PFSK-1 (cell line): Measurements from ENCODE around the gene KCNJ8.

Experiments used
- FOXP2 ChIP-seq: optimal IDR thresholded peaks from 2 replicates; pipeline ENCODE3; 2011; ENCODE audit warnings: borderline replicate concordance, control low read depth, inconsistent platforms; ENCODE audit not compliant: insufficient read depth; ENCODE audit errors: extremely low read length, extremely low read depth
- POLR2AphosphoS5 ChIP-seq: IDR thresholded peaks from 2 replicates; pipeline ENCODE4 v1.6.1; 2012; ENCODE audit warnings: low read depth, mild to moderate bottlenecking, control low read depth, low read length, moderate library complexity
- SIN3A ChIP-seq: IDR thresholded peaks from 2 replicates; pipeline ENCODE4 v1.6.1; 2012; ENCODE audit warnings: mild to moderate bottlenecking, low read length, moderate library complexity, borderline replicate concordance; ENCODE audit not compliant: insufficient read depth
- TAF1 ChIP-seq: IDR thresholded peaks from 2 replicates; pipeline ENCODE4 v1.6.1; 2012; ENCODE audit warnings: low read length, control low read depth, borderline replicate concordance; ENCODE audit not compliant: insufficient read depth
- TF ChIP-seq, protein P1 (sequence below), 2 experiments: IDR thresholded peaks; 2 replicates each; pipeline versions ENCODE4 v1.6.1 to v1.8.0; 2011 to 2012; ENCODE audit warnings: low read depth in 2 of 2, low read length in 2 of 2, control low read depth in 1 of 2, inconsistent platforms in 1 of 2, mild to moderate bottlenecking in 1 of 2, moderate library complexity in 1 of 2; ENCODE audit not compliant: insufficient read depth in 1 of 2

KCNJ8 gene

GRCh38 chr12:21809100-21809499 is 34.6 kb upstream of the KCNJ8 start:
- TF ChIP-seq POLR2AphosphoS5 (no peak), SIN3A (no peak), TAF1 (no peak), FOXP2 (no peak)
- TF ChIP-seq, protein P1, sequence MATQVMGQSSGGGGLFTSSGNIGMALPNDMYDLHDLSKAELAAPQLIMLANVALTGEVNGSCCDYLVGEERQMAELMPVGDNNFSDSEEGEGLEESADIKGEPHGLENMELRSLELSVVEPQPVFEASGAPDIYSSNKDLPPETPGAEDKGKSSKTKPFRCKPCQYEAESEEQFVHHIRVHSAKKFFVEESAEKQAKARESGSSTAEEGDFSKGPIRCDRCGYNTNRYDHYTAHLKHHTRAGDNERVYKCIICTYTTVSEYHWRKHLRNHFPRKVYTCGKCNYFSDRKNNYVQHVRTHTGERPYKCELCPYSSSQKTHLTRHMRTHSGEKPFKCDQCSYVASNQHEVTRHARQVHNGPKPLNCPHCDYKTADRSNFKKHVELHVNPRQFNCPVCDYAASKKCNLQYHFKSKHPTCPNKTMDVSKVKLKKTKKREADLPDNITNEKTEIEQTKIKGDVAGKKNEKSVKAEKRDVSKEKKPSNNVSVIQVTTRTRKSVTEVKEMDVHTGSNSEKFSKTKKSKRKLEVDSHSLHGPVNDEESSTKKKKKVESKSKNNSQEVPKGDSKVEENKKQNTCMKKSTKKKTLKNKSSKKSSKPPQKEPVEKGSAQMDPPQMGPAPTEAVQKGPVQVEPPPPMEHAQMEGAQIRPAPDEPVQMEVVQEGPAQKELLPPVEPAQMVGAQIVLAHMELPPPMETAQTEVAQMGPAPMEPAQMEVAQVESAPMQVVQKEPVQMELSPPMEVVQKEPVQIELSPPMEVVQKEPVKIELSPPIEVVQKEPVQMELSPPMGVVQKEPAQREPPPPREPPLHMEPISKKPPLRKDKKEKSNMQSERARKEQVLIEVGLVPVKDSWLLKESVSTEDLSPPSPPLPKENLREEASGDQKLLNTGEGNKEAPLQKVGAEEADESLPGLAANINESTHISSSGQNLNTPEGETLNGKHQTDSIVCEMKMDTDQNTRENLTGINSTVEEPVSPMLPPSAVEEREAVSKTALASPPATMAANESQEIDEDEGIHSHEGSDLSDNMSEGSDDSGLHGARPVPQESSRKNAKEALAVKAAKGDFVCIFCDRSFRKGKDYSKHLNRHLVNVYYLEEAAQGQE (IDR thresholded peaks at IDR 0.05; ENCODE audit: insufficient read depth in 1 of 2, low read depth in 2 of 2, low read length in 2 of 2) = no peak

GRCh38 chr12:21806255-21806654 is 31.7 kb upstream of the KCNJ8 start:
- TF ChIP-seq TAF1 (no peak), POLR2AphosphoS5 (no peak), FOXP2 (no peak), SIN3A (no peak)
- TF ChIP-seq, protein P1 (IDR thresholded peaks at IDR 0.05; ENCODE audit: insufficient read depth in 1 of 2, low read depth in 2 of 2, low read length in 2 of 2) = no peak

- TF ChIP-seq POLR2AphosphoS5 (no peak), FOXP2 (no peak), SIN3A (no peak), TAF1 (no peak)
- TF ChIP-seq, protein P1 (IDR thresholded peaks at IDR 0.05; ENCODE audit: insufficient read depth in 1 of 2, low read depth in 2 of 2, low read length in 2 of 2) = no peak
These were observed 27.2 kb upstream of the KCNJ8 start for GRCh38 chr12:21801522-21802288.

DNA sequence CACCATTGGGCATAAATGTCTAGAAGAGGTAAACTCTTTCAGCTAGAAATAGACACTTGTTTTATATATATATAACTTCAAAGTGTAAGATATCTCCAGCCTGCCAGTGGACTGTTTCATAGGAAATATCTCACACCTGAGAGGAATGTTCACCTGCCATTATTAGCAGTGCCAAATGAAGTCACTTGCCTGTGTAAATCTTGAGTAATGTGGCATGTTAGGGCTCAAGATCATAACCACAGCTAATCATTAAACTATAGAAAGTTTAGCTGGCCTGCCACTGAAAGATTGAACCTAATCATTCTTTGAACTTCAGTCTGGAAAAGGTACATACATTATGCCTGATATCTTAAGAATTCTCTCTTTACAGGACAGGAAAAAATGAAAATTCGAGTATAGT is 25.5 kb upstream of the KCNJ8 start:
- TF ChIP-seq TAF1 (no peak), FOXP2 (no peak), POLR2AphosphoS5 (no peak)

GRCh38 chr12:21797539-21797938 is 23.0 kb upstream of the KCNJ8 start:
- TF ChIP-seq POLR2AphosphoS5 = no peak
- no peak for TF ChIP-seq TAF1
- TF ChIP-seq, protein P1 (IDR thresholded peaks at IDR 0.05; ENCODE audit: insufficient read depth in 1 of 2, low read depth in 2 of 2, low read length in 2 of 2) = no peak
- TF ChIP-seq FOXP2 = no peak
- no peak for TF ChIP-seq SIN3A
